ENCODE data around the gene ABCC1.

DNA sequence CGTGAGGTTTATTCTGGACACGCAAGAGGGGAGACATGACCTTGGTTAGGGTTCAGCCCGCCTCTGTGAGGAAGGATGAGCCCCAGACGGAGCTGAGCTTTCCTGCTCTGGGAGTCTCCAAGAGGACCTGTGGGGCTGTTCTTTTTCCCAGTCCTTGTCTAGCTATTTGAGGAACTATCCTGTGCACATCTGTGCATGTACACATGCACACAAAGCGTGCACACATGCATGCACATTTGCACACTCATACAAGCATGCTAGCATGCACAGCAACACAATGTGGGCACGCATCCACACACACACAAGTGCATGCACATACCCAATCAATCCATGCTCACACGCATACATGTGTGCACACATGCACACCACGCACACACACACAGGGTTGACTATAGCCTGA is 233.5 kb downstream of the ABCC1 start:
- no peak for TF ChIP-seq YY1 (IDR thresholded peaks at IDR 0.05; ENCODE audit: insufficient read depth, insufficient read length)
- no peak for TF ChIP-seq ZNF274 (IDR thresholded peaks at IDR 0.05; ENCODE audit: low read depth, low read length)

Measured in NT2/D1 (cell line).